ENCODE results near the gene PRKCD.

PRKCD gene

GRCh38 chr3:53168175-53168923 is 7.3 kb downstream of the PRKCD start:
- Histone ChIP-seq H3K9me3 (ENCODE audit: insufficient read depth, low read depth, low read length) (no peaks in the 10 kb centered on the region), H4K20me1 (ENCODE audit: insufficient read depth, low read length, poor library complexity, severe bottlenecking) (no peaks in the 10 kb centered on the region), H3K9ac (ENCODE audit: low read depth, low read length, poor library complexity, severe bottlenecking) (no peak overlapping the region), H3K36me3 (ENCODE audit: insufficient read depth, low read length) (no peaks in the 10 kb centered on the region), H3K27me3 (ENCODE audit: insufficient read depth, low read length, poor library complexity, severe bottlenecking) (no peaks in the 10 kb centered on the region), H3F3A (ENCODE audit: low read depth) (no peaks in the 10 kb centered on the region), H3K4me3 (ENCODE audit: low read length, poor library complexity, severe bottlenecking) (no peak overlapping the region), H2AFZ (ENCODE audit: low read length) (no peak overlapping the region), H3K79me2 (ENCODE audit: insufficient read depth, low read length) (no peaks in the 10 kb centered on the region), H3K4me1 (ENCODE audit: insufficient read depth, low read length, poor library complexity, severe bottlenecking) (peaks cover 27% of the 10 kb centered on the region), H3K9me2 (replicated peaks; ENCODE audit: low read depth, low read length) (no peaks in the 10 kb centered on the region), H3K4me2 (ENCODE audit: low read depth, low read length, poor library complexity, severe bottlenecking) (no peak overlapping the region)
- no peak for TF ChIP-seq EZH2phosphoT487 (IDR thresholded peaks at IDR 0.05; ENCODE audit: borderline replicate concordance)
- TF ChIP-seq CTCF (conservative IDR thresholded peaks at IDR 0.05; ENCODE audit: low read length) = no peak

DNA sequence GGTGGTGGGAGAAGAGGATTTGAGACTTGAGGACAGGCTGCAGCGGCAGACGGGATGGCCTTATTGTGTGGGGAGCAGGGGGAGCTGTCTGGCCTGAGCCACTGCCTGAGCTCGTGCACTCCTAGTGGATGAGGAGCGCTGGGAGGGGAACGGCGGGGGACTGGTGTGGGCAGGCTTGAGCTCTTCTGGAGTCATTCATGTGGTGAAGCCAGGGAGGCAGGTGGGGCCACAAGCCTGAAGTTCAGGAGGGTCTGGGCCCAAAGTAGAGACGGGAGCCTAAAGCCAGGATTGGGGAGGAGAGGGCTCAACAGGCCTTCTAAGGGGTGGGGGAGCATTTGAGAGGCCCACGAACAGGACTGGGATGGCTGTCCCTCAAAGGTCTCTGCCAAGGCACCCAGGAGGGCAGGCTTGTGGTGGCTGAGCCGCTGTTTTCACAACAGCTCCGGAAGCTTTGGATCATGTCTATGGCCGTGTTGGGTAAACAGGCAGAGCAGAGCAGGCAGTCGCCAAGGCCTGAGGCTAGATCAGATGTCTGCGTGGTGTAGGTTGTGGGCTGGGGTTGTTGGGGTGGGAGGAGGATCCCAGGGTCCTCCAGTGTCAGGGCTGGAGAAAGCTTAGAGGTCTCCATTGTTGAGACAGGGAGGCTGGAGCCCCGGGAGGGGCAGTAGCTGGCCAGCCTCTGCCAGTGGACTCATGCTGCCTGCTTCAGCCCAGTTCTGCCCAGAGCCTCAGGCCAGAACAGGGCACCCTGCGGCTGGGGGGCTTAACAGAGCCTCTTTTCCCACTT is 8.2 kb downstream of the PRKCD start:
- Histone ChIP-seq H3K79me2 (ENCODE audit: insufficient read depth, low read length) (no peaks in the 10 kb centered on the region), H3K9me3 (ENCODE audit: insufficient read depth, low read depth, low read length) (no peaks in the 10 kb centered on the region), H3K36me3 (ENCODE audit: insufficient read depth, low read length) (no peaks in the 10 kb centered on the region), H2AFZ (ENCODE audit: low read length) (no peak overlapping the region), H3K4me3 (ENCODE audit: low read length, poor library complexity, severe bottlenecking) (no peak overlapping the region), H3F3A (ENCODE audit: low read depth) (no peaks in the 10 kb centered on the region), H3K4me2 (ENCODE audit: low read depth, low read length, poor library complexity, severe bottlenecking) (no peak overlapping the region), H3K9ac (ENCODE audit: low read depth, low read length, poor library complexity, severe bottlenecking) (no peak overlapping the region), H3K4me1 (ENCODE audit: insufficient read depth, low read length, poor library complexity, severe bottlenecking) (peaks cover 27% of the 10 kb centered on the region), H4K20me1 (ENCODE audit: insufficient read depth, low read length, poor library complexity, severe bottlenecking) (no peaks in the 10 kb centered on the region), H3K9me2 (replicated peaks; ENCODE audit: low read depth, low read length) (no peaks in the 10 kb centered on the region), H3K27me3 (ENCODE audit: insufficient read depth, low read length, poor library complexity, severe bottlenecking) (no peaks in the 10 kb centered on the region)
- no peak for TF ChIP-seq EZH2phosphoT487 (IDR thresholded peaks at IDR 0.05; ENCODE audit: borderline replicate concordance)
- no peak for TF ChIP-seq CTCF (conservative IDR thresholded peaks at IDR 0.05; ENCODE audit: low read length)

DNA sequence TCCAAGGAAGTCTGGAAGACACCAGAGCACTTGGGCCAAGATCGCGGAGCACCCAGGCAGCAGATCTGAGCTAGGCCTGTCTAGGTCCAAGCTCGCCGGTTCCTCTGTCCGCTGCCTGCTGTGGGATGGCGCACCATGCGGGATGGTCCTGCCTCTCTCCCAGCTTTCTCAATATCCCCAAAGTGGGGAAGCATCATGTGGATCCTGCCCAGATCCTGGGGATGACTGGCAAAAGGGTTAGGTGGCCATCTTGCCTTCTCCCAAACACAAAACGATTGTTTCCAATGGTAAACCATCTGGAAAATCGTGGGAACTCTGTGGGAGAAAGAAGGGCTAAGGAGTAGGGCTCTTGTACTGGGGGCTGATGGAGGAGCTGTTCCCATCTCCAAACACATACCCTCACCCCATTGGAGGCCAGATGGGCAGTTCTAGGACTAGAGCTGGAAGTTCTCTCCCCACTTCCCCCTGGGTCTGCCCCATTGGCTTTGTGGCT is 8.9 kb downstream of the PRKCD start:
- Histone ChIP-seq H2AFZ (ENCODE audit: low read length) (no peak overlapping the region), H4K20me1 (ENCODE audit: insufficient read depth, low read length, poor library complexity, severe bottlenecking) (no peaks in the 10 kb centered on the region), H3K27me3 (ENCODE audit: insufficient read depth, low read length, poor library complexity, severe bottlenecking) (no peaks in the 10 kb centered on the region), H3K4me2 (ENCODE audit: low read depth, low read length, poor library complexity, severe bottlenecking) (no peak overlapping the region), H3K36me3 (ENCODE audit: insufficient read depth, low read length) (no peaks in the 10 kb centered on the region), H3K4me1 (ENCODE audit: insufficient read depth, low read length, poor library complexity, severe bottlenecking) (peaks cover 24% of the 10 kb centered on the region), H3K4me3 (ENCODE audit: low read length, poor library complexity, severe bottlenecking) (no peak overlapping the region), H3F3A (ENCODE audit: low read depth) (no peaks in the 10 kb centered on the region), H3K9ac (ENCODE audit: low read depth, low read length, poor library complexity, severe bottlenecking) (no peak overlapping the region), H3K79me2 (ENCODE audit: insufficient read depth, low read length) (no peaks in the 10 kb centered on the region), H3K9me3 (ENCODE audit: insufficient read depth, low read depth, low read length) (no peaks in the 10 kb centered on the region), H3K9me2 (replicated peaks; ENCODE audit: low read depth, low read length) (no peaks in the 10 kb centered on the region)
- TF ChIP-seq EZH2phosphoT487 (IDR thresholded peaks at IDR 0.05; ENCODE audit: borderline replicate concordance) (no peak), CTCF (conservative IDR thresholded peaks at IDR 0.05; ENCODE audit: low read length) (no peak)

All from Loucy (cell line).